IMR-90 (cell line): ENCODE measurements around the gene MEPE. TPM values are rescaled to one million over a fixed set of nuclear protein-coding genes. Genes with fewer than 3 reads are reported as not detected.

ENCODE experiments used
- ATAC-seq: fragments of 200-7000 bp; cut with Tn5 transposase; 2 replicates; pipeline ENCODE4 v1.9.1; 2020; ENCODE audit warnings: low read depth, mild to moderate bottlenecking, moderate library complexity
- BruUV-seq: library from RNA; stranded (reverse); fragments of 400-500 nt; replicated peaks from 2 replicates; lab custom pipeline; 2021; lab: Mats Ljungman, UMichigan
- CTCF ChIA-PET: fragments of 300-600 bp; formaldehyde crosslinking; extraction: SDS; loops from one replicate; lab custom pipeline; 2021; ENCODE audit warnings: antibody characterized with exemption; lab: Yijun Ruan, JAX
- POLR2A ChIA-PET: fragments of 300-600 bp; sonication (Branson Sonifier 250); formaldehyde crosslinking; loops from one replicate; lab custom pipeline; 2022; ENCODE audit warnings: antibody characterized with exemption; ENCODE audit not compliant: unreplicated experiment; lab: Charles Lee
- DNase-seq: peaks from one replicate; pipeline ENCODE4 v3.0.0; 2013
- H2AFZ ChIP-seq: replicated peaks from 2 replicates; pipeline ENCODE3; 2013; ENCODE audit warnings: low read length, mild to moderate bottlenecking; ENCODE audit not compliant: poor library complexity
- H2AK5ac ChIP-seq: 2 replicates; pipeline ENCODE4 v1.6.1; 2013; ENCODE audit warnings: low read depth, low read length, inconsistent platforms
- H2AK9ac ChIP-seq: replicated peaks from 2 replicates; pipeline ENCODE3; 2013; ENCODE audit warnings: mild to moderate bottlenecking, low read depth, low read length, moderate library complexity; ENCODE audit not compliant: poor library complexity
- H2BK120ac ChIP-seq: 2 replicates; pipeline ENCODE4 v1.6.1; 2013; ENCODE audit warnings: low read depth, low read length, inconsistent platforms
- H2BK15ac ChIP-seq: 3 replicates; pipeline ENCODE4 v1.6.1; 2013; ENCODE audit warnings: low read depth, low read length, inconsistent platforms
- H2BK20ac ChIP-seq: 2 replicates; pipeline ENCODE4 v1.6.1; 2013; ENCODE audit warnings: low read depth, mild to moderate bottlenecking, inconsistent platforms, low read length, moderate library complexity
- H2BK5ac ChIP-seq: 2 replicates; pipeline ENCODE4 v1.6.1; 2013; ENCODE audit warnings: mild to moderate bottlenecking, low read depth, low read length, inconsistent platforms; ENCODE audit not compliant: poor library complexity, severe bottlenecking
- H3K14ac ChIP-seq: replicated peaks from 2 replicates; pipeline ENCODE4 v1.6.1; 2013; ENCODE audit warnings: low read depth, low read length, inconsistent platforms
- H3K18ac ChIP-seq: 2 replicates; pipeline ENCODE4 v1.6.1; 2013; ENCODE audit warnings: low read depth, low read length, control low read depth
- H3K23ac ChIP-seq: 2 replicates; pipeline ENCODE4 v1.6.1; 2013; ENCODE audit warnings: low read depth, low read length, inconsistent platforms
- H3K27ac ChIP-seq: 2 replicates; pipeline ENCODE4 v1.5.1; 2013; ENCODE audit warnings: mild to moderate bottlenecking, control low read depth, low read length; ENCODE audit not compliant: insufficient read depth
- H3K27me3 ChIP-seq: 2 replicates; pipeline ENCODE4 v1.6.1; 2013; ENCODE audit warnings: low read length; ENCODE audit not compliant: control insufficient read depth, insufficient read depth
- H3K36me3 ChIP-seq: 2 replicates; pipeline ENCODE4 v1.6.1; 2013; ENCODE audit warnings: low read length, mixed read lengths; ENCODE audit not compliant: control insufficient read depth, insufficient read depth
- H3K4ac ChIP-seq: 2 replicates; pipeline ENCODE4 v1.6.1; 2013; ENCODE audit warnings: low read depth, low read length, inconsistent platforms
- H3K4me1 ChIP-seq: 2 replicates; pipeline ENCODE4 v1.6.1; 2013; ENCODE audit warnings: low read length, mixed read lengths; ENCODE audit not compliant: control insufficient read depth, insufficient read depth
- H3K4me2 ChIP-seq: 2 replicates; pipeline ENCODE4 v1.6.1; 2013; ENCODE audit warnings: low read depth, mild to moderate bottlenecking, control low read depth, low read length, moderate library complexity
- H3K4me3 ChIP-seq: 2 replicates; pipeline ENCODE4 v1.5.1; 2013; ENCODE audit warnings: low read depth, mild to moderate bottlenecking, control low read depth, low read length, moderate library complexity; ENCODE audit not compliant: insufficient read depth
- H3K56ac ChIP-seq: 2 replicates; pipeline ENCODE4 v1.6.1; 2013; ENCODE audit warnings: low read length, inconsistent platforms; ENCODE audit not compliant: insufficient read depth; ENCODE audit errors: extremely low read depth
- H3K79me1 ChIP-seq, 2 experiments: 2 replicates each; pipeline ENCODE4 v1.6.1; 2013; ENCODE audit warnings: low read length in 2 of 2, inconsistent platforms in 1 of 2, low read depth in 1 of 2
- H3K9ac ChIP-seq: 2 replicates; pipeline ENCODE4 v1.6.1; 2013; ENCODE audit warnings: low read depth, low read length, control low read depth
- H3K9me1 ChIP-seq: 2 replicates; pipeline ENCODE4 v1.6.1; 2013; ENCODE audit warnings: low read length, inconsistent platforms; ENCODE audit not compliant: insufficient read depth
- H3K9me3 ChIP-seq: 2 replicates; pipeline ENCODE4 v1.6.1; 2013; ENCODE audit warnings: low read length; ENCODE audit not compliant: control insufficient read depth, insufficient read depth
- H4K20me1 ChIP-seq: 2 replicates; pipeline ENCODE4 v1.6.1; 2013; ENCODE audit warnings: low read length, inconsistent platforms; ENCODE audit not compliant: insufficient read depth
- H4K5ac ChIP-seq: 2 replicates; pipeline ENCODE4 v1.6.1; 2013; ENCODE audit warnings: mild to moderate bottlenecking, low read depth, low read length, control low read depth
- H4K8ac ChIP-seq, 2 experiments: 2 replicates each; pipeline ENCODE4 v1.6.1; 2013; ENCODE audit warnings: low read depth in 2 of 2, low read length in 2 of 2, control low read depth in 1 of 2, inconsistent platforms in 1 of 2
- H4K91ac ChIP-seq: 2 replicates; pipeline ENCODE4 v1.6.1; 2013; ENCODE audit warnings: low read depth, low read length, inconsistent platforms; ENCODE audit not compliant: insufficient read depth
- BHLHE40 ChIP-seq: fragments of 150-350 bp; IDR thresholded peaks from 2 replicates; pipeline ENCODE4 v1.6.1; 2016; ENCODE audit warnings: mild to moderate bottlenecking, low read depth, low read length
- CEBPB ChIP-seq: IDR thresholded peaks from 2 replicates; pipeline ENCODE4 v1.6.1; 2012; ENCODE audit warnings: low read depth, low read length, improper control_type of control experiment
- CHD1 ChIP-seq: IDR thresholded peaks from 2 replicates; pipeline ENCODE4 v1.6.1; 2012; ENCODE audit warnings: low read depth, low read length, improper control_type of control experiment
- FOS ChIP-seq: fragments of 150-350 bp; IDR thresholded peaks from 2 replicates; pipeline ENCODE4 v1.6.1; 2016; ENCODE audit warnings: low read depth, low read length
- MAFK ChIP-seq: IDR thresholded peaks from 2 replicates; pipeline ENCODE4 v1.6.1; 2012; ENCODE audit warnings: low read depth, low read length, improper control_type of control experiment
- MAZ ChIP-seq: IDR thresholded peaks from 2 replicates; pipeline ENCODE4 v1.6.1; 2012; ENCODE audit warnings: low read depth, mild to moderate bottlenecking, low read length, improper control_type of control experiment, moderate library complexity, borderline replicate concordance
- MXI1 ChIP-seq: IDR thresholded peaks from 2 replicates; pipeline ENCODE4 v1.6.1; 2012; ENCODE audit warnings: low read depth, mild to moderate bottlenecking, low read length, moderate library complexity, borderline replicate concordance
- NFE2L2 ChIP-seq: fragments of 150-350 bp; IDR thresholded peaks from 2 replicates; pipeline ENCODE4 v1.6.1; 2016; ENCODE audit warnings: low read depth, mild to moderate bottlenecking, low read length
- POLR2A ChIP-seq: IDR thresholded peaks from 2 replicates; pipeline ENCODE4 v1.6.1; 2012; ENCODE audit warnings: mild to moderate bottlenecking, low read depth, low read length
- RAD21 ChIP-seq: IDR thresholded peaks from 2 replicates; pipeline ENCODE4 v1.6.1; 2012; ENCODE audit warnings: low read length, improper control_type of control experiment
- RFX5 ChIP-seq: IDR thresholded peaks from 2 replicates; pipeline ENCODE4 v1.8.0; 2012; ENCODE audit warnings: low read depth, mild to moderate bottlenecking, low read length, moderate library complexity
- SMC3 ChIP-seq: fragments of 150-350 bp; IDR thresholded peaks from 2 replicates; pipeline ENCODE4 v1.6.1; 2016; ENCODE audit warnings: low read depth, mild to moderate bottlenecking, antibody characterized with exemption, low read length, moderate library complexity
- WGBS, 2 experiments: methylation state at CpG; one replicate each; pipeline versions ENCODE4 v1.1.5 to v1.1.7; 2013; ENCODE audit warnings: missing lambda C conversion rate in 2 of 2; ENCODE audit not compliant: insufficient read length in 1 of 2; ENCODE audit errors: extremely low coverage in 2 of 2; 5-methylcytosine and 5-hydroxymethylcytosine counted together
- dilution Hi-C: fragments of 300-500 bp; cut with HindIII; formaldehyde crosslinking; loops from one replicate; pipeline ENCODE4 v1.14.3; 2018; ENCODE audit warnings: low sequenced_read_pairs; ENCODE audit not compliant: unreplicated experiment
- in situ Hi-C: fragments of 300-500 bp; cut with MboI; formaldehyde crosslinking; loops from 3 replicates; pipeline ENCODE4 v1.14.3; 2019; ENCODE audit warnings: low sequenced_read_pairs, inconsistent platforms, mixed read lengths
- intact Hi-C: fragments of 100-400 bp; cut with micrococcal nuclease; formaldehyde crosslinking; loops from 2 replicates; pipeline ENCODE4 v1.10.0; 2022
- polyA plus RNA-seq, 3 experiments: library from polyadenylated mRNA; depleted of rRNA; stranded (reverse); fragments of >200 nt; gene quantifications; 2 replicates each; pipeline ENCODE4 v1.2.3, GENCODE V29; 2012; ENCODE audit warnings: low replicate concordance in 1 of 3
- total RNA-seq: library from RNA; depleted of rRNA; stranded (reverse); fragments of >200 nt; gene quantifications from 2 replicates; pipeline ENCODE4 v1.2.3, GENCODE V29; 2012
- TF ChIP-seq, protein P1 (sequence below): fragments of 150-350 bp; IDR thresholded peaks from 2 replicates; pipeline ENCODE4 v1.6.1; 2016; ENCODE audit warnings: low read depth, mild to moderate bottlenecking, low read length, moderate library complexity, borderline replicate concordance
- TF ChIP-seq, protein P2 (sequence below): fragments of 150-350 bp; IDR thresholded peaks from 2 replicates; pipeline ENCODE4 v1.6.1; 2017; ENCODE audit warnings: mild to moderate bottlenecking, antibody characterized with exemption, low read length, low read depth
- TF ChIP-seq, protein P3 (sequence below): conservative IDR thresholded peaks from 2 replicates; pipeline ENCODE4 v1.5.1; 2012; ENCODE audit warnings: mild to moderate bottlenecking, low read depth, low read length, improper control_type of control experiment

MEPE gene
- total and polyA plus RNA-seq, 2 of the 4 experiments (the other 2 are of a cell fraction): not detected

DNA sequence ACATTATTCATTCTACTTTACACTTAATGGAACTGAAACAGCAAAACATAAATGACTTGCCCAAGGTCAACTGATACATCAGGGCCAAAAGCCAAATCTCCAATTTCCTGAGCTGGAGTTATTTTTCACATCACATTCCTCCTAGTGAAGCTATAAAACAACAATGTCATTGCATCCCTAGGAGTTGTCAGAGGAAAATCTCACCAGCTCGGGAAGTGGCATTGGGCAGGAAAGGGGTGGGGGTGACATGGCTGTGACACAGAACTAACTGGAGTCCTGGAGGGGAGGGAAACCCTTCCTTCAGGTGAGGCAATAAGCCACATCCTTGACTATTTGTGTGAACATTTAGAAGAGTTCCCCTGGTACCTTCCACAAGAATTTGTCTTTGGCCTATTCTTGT lies 47.3 kb downstream of the MEPE start:
- H3K9me1 ChIP-seq: no peaks in the 10 kb centered on the region
- H3K18ac ChIP-seq: no peak overlapping the region
- no peak for DNase-seq
- H4K8ac ChIP-seq: no peak overlapping the region
- H3K23ac ChIP-seq: no peak overlapping the region
- no peak overlapping the region for H2BK15ac ChIP-seq
- no peak overlapping the region for H3K4me2 ChIP-seq
- dilution Hi-C loops (no loop called here), intact Hi-C loops (no loop called here), in situ Hi-C loops (no loop called here)
- no CpG with 5 or more reads among the region's 1 CpG for WGBS, 2 experiments
- H3K4ac ChIP-seq: no peak overlapping the region
- no peak overlapping the region for H3K56ac ChIP-seq
- no peaks in the 10 kb centered on the region for H3K27me3 ChIP-seq
- no peak overlapping the region for H3K14ac ChIP-seq
- H3K79me1 ChIP-seq: no peaks in the 10 kb centered on the region
- no peaks in the 10 kb centered on the region for H3K4me1 ChIP-seq
- H4K5ac ChIP-seq: no peak overlapping the region
- ATAC-seq: no peak
- POLR2A ChIA-PET: no interaction called here
- no peaks in the 10 kb centered on the region for H4K20me1 ChIP-seq
- CTCF ChIA-PET: no interaction called here
- H2AK5ac ChIP-seq: no peak overlapping the region
- H2AFZ ChIP-seq: no peak overlapping the region
- no peak overlapping the region for H3K9ac ChIP-seq
- BruUV-seq: no TSS peak
- TF ChIP-seq CEBPB: no peak
- no peak for TF ChIP-seq POLR2A
- TF ChIP-seq SMC3: no peak
- TF ChIP-seq, protein P1, sequence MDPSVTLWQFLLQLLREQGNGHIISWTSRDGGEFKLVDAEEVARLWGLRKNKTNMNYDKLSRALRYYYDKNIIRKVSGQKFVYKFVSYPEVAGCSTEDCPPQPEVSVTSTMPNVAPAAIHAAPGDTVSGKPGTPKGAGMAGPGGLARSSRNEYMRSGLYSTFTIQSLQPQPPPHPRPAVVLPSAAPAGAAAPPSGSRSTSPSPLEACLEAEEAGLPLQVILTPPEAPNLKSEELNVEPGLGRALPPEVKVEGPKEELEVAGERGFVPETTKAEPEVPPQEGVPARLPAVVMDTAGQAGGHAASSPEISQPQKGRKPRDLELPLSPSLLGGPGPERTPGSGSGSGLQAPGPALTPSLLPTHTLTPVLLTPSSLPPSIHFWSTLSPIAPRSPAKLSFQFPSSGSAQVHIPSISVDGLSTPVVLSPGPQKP: no peak
- TF ChIP-seq, protein P2, sequence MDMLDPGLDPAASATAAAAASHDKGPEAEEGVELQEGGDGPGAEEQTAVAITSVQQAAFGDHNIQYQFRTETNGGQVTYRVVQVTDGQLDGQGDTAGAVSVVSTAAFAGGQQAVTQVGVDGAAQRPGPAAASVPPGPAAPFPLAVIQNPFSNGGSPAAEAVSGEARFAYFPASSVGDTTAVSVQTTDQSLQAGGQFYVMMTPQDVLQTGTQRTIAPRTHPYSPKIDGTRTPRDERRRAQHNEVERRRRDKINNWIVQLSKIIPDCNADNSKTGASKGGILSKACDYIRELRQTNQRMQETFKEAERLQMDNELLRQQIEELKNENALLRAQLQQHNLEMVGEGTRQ: no peak
- TF ChIP-seq MAZ: no peak
- TF ChIP-seq, protein P3, sequence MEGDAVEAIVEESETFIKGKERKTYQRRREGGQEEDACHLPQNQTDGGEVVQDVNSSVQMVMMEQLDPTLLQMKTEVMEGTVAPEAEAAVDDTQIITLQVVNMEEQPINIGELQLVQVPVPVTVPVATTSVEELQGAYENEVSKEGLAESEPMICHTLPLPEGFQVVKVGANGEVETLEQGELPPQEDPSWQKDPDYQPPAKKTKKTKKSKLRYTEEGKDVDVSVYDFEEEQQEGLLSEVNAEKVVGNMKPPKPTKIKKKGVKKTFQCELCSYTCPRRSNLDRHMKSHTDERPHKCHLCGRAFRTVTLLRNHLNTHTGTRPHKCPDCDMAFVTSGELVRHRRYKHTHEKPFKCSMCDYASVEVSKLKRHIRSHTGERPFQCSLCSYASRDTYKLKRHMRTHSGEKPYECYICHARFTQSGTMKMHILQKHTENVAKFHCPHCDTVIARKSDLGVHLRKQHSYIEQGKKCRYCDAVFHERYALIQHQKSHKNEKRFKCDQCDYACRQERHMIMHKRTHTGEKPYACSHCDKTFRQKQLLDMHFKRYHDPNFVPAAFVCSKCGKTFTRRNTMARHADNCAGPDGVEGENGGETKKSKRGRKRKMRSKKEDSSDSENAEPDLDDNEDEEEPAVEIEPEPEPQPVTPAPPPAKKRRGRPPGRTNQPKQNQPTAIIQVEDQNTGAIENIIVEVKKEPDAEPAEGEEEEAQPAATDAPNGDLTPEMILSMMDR: no peak
- no peak for TF ChIP-seq NFE2L2
- no peak for TF ChIP-seq MAFK
- TF ChIP-seq MXI1: no peak
- no peak for TF ChIP-seq BHLHE40
- TF ChIP-seq FOS: no peak
- TF ChIP-seq RAD21: no peak
- no peak for TF ChIP-seq CHD1
- TF ChIP-seq RFX5: no peak
- no peak overlapping the region for H3K27ac ChIP-seq
- H3K36me3 ChIP-seq: no peaks in the 10 kb centered on the region
- H3K9me3 ChIP-seq: no peaks in the 10 kb centered on the region
- no peak overlapping the region for H3K4me3 ChIP-seq
- H2BK120ac ChIP-seq: no peak overlapping the region
- H4K91ac ChIP-seq: no peak overlapping the region
- no peak overlapping the region for H2BK20ac ChIP-seq
- no peak overlapping the region for H2BK5ac ChIP-seq
- no peak overlapping the region for H2AK9ac ChIP-seq
